GM12874 (cell line): Measurements from ENCODE around the gene B3GNT4.

ENCODE experiments used
- CTCF ChIP-seq: IDR thresholded peaks from 2 replicates; pipeline ENCODE4 v1.5.1; 2011; ENCODE audit warnings: low read depth, mild to moderate bottlenecking, control low read depth, low read length, moderate library complexity; ENCODE audit not compliant: insufficient read depth

The B3GNT4 gene

GRCh38 chr12:122190842-122191668 lies 12.5 kb upstream of the B3GNT4 start:
- TF ChIP-seq CTCF: peak; percentile 87

- no peak for TF ChIP-seq CTCF
Measured at GRCh38 chr12:122192441-122192840, 11.1 kb upstream of the B3GNT4 start.

GRCh38 chr12:122194804-122195203 lies 8.7 kb upstream of the B3GNT4 start:
- TF ChIP-seq CTCF: no peak

- TF ChIP-seq CTCF: no peak
Measured at GRCh38 chr12:122195405-122195804, 8.1 kb upstream of the B3GNT4 start.

GRCh38 chr12:122197612-122197966 lies 5.9 kb upstream of the B3GNT4 start:
- no peak for TF ChIP-seq CTCF

GRCh38 chr12:122199484-122200355 lies 3.8 kb upstream of the B3GNT4 start:
- TF ChIP-seq CTCF: no peak

- TF ChIP-seq CTCF: no peak
Measured at GRCh38 chr12:122200541-122201175, 2.9 kb upstream of the B3GNT4 start.
